GM10847 (cell line): ENCODE measurements around the gene HTN3.

ENCODE experiments used
- POLR2A ChIP-seq: IDR thresholded peaks from 2 replicates; pipeline ENCODE4 v1.6.1; 2011; ENCODE audit not compliant: insufficient read length; ENCODE audit errors: extremely low read depth

Gene HTN3

GRCh38 chr4:70080205-70080604, 51.9 kb downstream of the HTN3 start:
- no peak for TF ChIP-seq POLR2A
